T1000 (cell line): ENCODE results near the gene ING4.
A peak's percentile ranks its signal among the peaks of the same experiment; 100 is the strongest.

Experiments
- DNase-seq: peaks from one replicate; lab custom pipeline; 2025; ENCODE audit warnings: mixed read lengths; lab: John Stamatoyannopoulos, UW

ING4 gene

DNA sequence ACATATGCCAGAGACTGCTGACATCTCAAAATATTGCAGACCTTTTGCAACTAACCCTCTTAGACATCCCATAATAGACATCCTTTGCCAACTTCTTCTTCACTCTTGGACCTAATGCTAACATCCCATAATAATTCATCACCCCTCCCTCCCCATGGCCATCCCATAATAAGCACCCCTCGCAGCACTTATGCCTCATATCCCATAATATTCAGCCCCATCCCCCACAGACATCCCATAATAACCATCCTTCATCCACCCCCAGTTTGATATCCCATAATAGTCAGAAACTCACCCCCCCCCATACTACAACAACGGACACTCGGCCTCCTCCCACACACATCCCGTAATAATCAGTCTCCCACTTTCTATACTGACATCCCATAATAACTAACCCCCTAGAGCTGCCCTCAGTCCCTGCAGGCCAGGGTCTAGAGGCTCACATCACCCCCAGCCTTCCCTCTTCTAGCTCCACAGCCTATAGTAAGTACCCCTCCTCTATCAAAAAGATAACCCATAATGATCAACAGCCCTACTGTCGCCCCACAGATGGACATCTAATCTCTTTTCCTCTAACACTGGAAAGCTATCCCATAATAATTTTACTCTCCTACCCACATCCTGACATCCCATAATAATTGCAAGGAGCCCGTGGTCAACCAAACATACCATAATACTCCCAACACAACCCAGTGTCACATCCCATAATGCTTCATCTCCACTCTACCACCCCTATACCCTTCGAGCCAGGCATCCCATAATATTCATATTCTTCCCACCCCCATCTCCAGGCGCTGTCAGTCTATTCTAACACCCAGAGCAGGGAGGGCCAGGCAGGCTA is 54.9 kb downstream of the ING4 start:
- peak; percentile 50 for DNase-seq

- DNase-seq = no peak
These were observed 56.4 kb downstream of the ING4 start for GRCh38 chr12:6606331-6607131.

DNA sequence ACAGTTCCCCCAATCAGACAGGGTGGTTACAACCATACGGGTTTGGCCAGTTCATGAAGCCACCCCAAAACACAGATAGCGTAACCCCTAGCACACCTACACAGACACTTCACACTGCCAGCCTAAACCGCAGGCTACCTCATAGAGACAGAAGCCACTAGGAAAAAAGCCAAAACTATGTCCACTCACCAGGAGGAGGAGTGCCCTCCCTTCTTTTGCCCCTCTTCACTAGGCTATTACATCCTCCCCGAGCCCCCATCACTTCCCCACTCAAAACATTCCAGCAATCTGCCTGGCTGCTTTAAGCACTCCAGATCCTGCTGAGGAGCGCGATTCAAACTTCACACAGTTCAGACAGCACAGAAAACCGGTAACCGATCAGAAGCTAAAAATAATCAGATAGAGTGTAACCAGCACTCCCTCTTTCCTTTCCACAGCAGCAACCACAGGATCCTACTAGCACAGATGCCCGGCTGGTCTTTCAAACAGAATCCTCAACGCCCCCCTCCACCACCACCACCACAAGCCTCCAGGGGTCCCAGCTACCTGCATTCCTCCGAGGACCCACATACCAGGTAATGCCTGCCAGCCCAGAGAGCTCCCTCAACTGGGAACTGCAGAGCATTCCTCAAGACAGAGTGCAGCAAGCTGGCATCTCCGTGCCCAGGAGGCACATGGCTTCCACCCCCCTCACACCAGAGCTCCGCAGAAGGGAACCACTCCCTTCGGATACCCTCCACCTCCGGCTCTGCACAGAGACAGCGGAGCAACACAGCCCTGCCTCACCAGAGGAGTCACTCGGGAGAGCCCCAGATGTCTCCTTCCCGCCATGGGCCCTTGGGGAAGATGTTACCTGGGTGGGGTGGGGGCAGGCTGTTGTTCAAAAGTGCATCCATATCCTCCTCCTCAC is 57.2 kb downstream of the ING4 start:
- no peak for DNase-seq

- no peak for DNase-seq
These were observed 58.5 kb downstream of the ING4 start for GRCh38 chr12:6604259-6605029.

DNA sequence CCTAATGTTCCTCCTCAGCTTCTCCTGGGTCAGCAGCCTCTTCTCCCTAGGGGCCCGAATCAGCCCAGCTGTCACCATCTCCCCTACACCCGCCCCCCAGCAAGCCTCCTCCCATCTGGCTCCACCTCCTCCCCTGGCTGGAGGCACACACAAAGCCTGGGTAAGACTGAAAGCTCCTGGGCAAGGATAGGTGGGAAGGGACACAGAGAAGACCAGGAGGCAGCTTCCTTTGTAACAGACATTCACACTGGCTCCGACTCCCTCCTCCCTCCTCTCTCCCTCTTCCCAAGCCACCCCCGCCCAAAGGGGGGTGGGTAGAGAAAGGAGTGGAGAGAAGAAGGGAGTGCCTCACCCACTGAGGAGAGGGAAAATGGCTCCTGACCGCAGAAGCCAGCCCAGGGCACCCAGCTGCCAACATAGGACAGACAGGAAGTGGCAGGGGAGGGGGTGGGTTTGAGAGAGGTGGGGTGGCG is 59.8 kb downstream of the ING4 start:
- no peak for DNase-seq

GRCh38 chr12:6602526-6602925 is 60.4 kb downstream of the ING4 start:
- DNase-seq = no peak
